Measurements from ENCODE around the gene GGNBP2.

DNA sequence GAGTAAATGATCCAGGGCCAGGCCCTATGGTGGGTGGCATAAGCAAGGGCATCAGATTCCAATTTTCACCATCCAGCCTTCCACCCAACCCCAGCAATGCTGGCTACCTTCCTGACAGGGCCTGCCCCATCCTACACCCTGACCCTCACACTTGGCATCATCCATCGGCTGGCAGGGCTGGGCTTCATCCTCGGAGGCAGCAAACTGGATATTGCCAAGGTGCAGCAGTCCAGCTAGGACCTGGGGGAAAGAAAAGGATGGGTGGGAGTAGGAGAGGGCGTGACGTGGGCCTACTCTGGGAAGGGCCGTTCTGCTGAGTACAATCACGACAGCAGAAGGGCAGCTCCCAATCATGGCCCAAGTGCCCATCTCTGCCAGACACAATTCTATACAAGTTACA is 33.5 kb upstream of the GGNBP2 start:
- TF ChIP-seq GATA2 (IDR thresholded peaks at IDR 0.05; ENCODE audit: low read depth, low read length) (no peak), GATA3 (IDR thresholded peaks at IDR 0.05; ENCODE audit: low read depth, low read length) (no peak)
